ENCODE measurements around the gene GRIK4.

GRIK4 gene

DNA sequence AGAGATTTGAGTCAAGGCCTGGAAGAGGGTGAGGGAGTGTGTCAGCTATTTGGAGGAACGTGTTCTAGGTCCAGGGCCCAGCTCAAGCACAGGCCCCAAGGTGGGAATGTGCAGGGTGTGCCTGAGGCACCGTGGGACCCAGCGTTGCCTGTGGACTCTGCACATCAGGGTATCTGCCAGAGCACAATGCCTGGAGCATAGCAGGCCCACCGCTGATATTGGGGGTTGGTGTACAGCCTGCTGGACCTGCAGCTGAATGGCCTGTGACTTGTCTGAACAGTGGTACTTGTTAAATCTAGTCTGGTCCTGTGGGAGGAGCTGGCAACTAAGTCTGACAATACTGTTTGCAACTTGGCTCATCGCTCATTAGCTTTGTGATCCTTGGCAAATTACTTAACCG is 131.7 kb downstream of the GRIK4 start:
- no peak for DNase-seq

DNA sequence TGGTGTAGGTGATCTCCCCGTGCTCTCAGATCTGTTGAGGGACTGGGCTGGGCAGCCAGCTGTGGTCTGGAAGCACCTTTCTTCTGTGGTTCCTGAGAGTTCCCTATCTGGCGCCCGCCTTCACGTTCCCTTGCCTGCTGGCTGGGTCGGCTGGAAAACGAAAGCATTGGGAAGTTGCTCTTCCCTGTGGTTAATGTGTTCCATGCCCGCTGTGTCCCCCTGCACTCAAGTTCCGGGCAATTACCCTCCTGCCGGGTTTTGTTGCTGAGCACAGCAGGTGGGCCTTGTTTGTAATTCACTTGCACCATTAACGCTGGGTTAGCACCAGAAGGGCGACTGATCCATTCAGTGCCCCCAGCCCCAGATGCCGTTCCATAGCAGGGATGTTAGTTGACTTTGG is 134.1 kb downstream of the GRIK4 start:
- DNase-seq: no peak

DNA sequence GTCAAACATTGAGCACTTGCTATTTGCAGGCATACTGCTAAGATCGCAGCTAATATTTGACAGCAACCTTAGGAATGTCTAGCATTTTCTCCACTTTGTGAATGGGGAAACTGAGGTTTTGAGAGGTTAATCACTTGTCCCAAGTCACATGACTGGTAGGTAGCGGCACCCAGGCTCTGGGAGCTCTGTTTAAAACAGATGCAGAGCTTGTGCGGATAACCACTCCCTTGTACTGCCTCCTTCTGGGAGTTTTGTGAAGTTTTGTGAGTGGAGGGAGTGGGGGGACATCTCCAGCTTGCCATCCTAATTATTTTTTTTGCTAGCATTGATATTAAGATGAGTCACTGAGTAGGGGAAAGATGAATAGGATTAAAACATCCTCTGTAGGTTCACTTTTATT is 134.7 kb downstream of the GRIK4 start:
- no peak for DNase-seq

DNA sequence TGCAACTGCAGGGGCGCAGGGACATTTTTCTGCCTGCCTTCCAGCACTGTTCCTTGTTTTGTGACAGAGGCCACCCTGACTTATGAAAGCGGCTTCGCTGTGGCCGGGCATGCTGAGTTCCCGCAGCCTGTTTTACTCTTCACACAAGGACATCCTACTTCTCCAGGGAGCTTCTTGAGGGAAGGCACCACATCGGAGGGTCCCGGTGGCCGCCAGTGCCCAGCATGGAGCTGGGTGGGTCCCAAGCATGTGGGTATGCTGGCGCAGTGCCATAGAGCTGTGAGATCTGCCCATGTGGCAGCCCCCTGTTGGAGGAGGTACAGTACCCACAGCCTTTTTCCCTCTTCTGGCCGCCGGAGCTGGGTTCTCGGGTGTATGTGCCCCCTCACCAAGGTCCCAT is 136.1 kb downstream of the GRIK4 start:
- DNase-seq: no peak

DNA sequence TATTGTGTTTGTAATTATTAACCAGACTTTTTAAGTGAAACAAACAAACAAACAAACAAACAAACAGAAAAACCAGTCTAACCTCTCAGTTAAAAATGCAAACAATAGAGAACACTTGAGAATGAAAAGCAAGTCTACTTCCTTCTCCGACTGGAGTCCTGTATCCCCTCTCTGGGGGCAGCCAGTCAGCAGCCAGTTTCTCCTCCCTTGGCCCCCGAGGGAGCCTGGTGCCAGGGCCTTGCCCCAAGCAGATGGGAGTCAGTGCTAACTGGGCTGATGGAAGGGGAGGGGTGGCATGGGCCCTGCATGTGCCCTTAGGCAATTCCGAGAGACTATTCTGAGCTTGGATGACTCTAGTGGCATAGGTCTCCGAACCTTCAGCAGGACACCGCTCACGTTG is 137.2 kb downstream of the GRIK4 start:
- DNase-seq: no peak

DNA sequence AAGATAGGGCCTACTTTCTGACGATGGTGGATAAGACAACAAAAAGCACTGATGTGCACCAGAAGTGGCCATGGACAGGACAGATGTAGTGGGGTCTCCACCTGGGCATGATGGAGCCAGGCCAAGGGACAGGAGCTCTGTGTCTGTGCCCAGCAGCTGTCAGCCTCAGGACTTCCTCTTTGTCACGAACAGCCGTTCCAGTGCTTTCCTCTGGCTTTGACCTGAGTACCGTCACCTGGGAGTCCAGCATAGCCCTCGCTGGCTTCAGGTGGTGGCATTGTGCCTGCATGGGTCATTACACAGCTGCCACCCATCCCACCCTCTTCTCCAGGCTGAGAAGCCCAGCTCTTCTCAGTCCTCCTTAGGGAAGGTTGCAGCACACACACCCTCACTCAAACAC is 137.8 kb downstream of the GRIK4 start:
- DNase-seq: no peak

DNA sequence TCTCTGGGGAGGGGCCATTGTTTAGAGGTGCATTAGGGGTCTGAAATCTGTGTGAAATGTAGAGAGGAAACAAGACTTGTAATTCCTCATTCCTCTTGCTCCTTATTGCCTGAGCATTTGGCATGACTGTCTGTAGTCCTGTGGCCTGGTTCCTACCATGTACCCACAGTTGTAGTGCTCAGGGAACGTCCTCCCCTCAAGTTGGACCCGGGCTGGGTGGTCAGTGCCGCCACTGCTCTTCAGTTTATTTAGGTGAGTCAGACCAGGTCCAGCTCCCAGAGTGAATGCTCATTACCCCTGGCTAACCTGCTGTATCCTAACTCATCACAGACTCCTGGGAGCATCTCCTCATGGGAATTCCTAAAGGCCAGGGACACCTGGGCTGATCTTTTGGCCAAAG is 139.8 kb downstream of the GRIK4 start:
- DNase-seq: no peak

DNA sequence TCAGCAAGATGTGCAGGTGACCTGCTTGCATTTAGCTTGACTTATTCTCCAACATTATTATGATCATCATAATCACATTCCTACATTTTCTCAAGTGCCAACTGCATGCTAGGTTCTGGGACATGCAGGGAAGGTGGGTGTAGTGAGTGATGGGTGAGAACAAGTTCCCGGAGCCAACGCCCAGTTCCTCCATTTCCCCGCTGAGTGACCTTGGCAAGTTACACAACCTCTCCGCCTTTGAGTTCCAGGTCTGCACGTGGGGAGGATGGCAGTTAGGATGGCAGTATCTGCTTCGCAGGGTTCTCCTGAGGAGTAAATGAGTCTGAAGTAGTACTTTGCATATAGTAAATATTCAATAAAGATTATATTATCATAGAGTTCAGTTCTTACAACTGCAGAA is 140.3 kb downstream of the GRIK4 start:
- no peak for DNase-seq

DNA sequence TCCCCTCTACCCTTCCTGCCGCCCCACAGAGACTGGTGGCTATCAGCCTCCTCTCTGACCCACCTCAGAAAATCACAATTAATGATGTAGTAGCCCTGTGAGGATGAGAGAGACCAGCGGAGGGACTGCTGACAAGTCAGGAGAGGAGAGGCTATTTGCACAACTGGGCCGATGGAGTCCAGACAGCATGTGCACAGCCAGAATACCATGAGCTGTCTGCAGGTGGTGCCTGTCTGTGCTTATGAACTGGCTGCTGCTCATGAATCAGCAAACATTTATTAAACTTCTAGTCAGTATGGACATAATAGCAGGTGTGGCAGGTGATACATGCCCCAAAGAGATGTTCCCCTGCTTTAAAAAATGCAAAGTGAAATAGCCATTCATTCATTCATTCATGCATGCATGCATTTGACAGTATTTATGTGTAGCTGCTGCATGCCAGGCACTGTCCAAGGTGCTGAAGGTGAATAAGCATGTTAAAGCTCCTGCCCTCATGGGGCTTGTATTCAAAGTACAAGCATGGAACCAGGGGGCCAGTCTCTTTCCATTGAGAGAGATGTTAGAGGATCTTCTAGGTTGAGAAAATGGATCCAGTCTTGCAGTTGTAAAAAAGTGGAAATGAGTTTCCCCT is 141.3 kb downstream of the GRIK4 start:
- no peak for DNase-seq

DNA sequence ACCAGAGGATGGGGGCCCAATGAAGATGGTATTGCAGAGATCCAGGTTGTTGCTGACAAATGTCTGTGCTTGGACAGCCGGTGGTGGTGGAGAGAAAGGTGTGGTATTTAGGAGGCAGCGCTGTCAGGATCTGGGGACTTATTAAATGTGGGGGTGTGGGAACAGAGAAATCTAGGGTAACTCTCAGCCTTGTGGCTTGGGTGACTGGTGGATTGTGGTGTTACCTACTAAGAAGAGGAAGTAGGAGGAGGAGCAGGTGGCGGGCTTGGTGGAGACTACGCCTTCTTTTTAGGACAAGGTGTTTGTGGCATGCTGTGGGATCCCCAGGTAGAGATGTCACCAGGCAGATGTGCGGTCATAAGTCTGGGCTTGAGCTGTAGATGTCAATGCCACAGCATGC is 144.0 kb downstream of the GRIK4 start:
- DNase-seq: no peak

DNA sequence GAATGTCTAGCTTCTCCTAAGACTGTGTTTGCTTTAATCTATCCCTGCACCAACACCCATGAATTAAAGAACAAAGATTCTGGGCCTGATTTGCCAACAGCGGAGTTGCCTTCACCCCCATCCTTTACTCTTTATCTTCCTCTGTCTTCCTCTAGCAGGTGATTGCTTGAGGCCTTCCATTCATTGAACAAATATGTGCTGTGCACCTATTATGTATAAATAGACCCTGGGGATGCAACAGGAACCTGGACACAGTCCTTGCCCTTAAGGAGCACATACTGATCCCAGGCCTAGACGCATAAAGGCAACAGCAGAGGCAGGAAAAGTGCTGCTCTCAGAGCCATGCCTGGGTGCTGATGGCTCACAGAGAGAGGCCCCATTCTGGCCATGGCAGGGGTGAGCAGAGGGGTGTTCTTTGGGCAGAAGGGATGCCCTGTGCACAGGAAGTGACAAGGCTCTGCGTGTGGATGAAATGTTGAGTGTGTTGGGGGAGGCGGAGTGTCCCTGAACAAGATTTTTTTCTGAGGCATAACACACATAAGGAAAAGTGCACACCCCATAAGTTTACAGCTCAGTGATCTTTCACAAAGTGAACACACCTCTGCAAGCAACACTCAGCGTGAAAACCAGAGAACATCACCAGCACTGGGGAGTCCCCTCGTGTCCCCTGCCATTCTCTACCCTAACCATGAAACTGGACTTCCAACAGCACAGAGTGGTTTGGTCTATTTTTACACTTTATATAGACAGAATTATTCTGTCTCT is 145.9 kb downstream of the GRIK4 start:
- DNase-seq: no peak

DNA sequence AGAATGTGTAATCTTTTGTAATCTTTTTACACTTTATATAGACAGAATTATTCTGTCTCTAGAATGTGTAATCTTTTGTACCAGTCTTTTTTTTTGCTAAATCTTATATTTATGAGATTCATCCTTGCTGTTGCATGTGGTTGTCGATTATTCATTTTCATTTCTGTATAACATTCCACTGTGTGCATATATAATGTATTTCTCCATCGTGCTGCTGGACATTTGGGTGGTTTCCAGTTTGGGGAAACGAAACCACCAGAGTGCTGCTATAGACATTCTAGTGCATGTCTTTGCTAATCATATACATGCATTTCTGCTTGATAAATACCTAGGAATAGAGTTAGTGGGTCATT is 146.5 kb downstream of the GRIK4 start:
- no peak for DNase-seq

DNA sequence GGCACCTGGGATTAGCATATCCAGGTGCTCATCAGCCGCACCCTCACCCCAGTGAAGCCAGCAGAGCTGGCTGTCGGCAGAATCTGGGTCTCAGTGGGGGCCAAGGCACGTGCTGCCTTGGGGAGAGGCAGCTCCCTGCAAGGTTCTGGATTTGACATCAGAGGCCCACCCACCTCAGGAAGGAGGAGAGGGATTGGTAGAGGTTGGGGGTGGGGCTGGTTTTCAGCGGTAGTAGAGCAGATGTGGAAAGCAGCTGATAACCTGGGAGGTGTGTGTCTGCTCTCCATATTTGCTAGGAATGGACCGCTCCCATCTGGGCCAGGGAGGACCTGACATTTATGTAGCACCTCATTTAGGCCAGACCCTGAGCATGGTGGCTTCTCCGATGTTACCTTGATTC is 147.5 kb downstream of the GRIK4 start:
- no peak for DNase-seq

DNA sequence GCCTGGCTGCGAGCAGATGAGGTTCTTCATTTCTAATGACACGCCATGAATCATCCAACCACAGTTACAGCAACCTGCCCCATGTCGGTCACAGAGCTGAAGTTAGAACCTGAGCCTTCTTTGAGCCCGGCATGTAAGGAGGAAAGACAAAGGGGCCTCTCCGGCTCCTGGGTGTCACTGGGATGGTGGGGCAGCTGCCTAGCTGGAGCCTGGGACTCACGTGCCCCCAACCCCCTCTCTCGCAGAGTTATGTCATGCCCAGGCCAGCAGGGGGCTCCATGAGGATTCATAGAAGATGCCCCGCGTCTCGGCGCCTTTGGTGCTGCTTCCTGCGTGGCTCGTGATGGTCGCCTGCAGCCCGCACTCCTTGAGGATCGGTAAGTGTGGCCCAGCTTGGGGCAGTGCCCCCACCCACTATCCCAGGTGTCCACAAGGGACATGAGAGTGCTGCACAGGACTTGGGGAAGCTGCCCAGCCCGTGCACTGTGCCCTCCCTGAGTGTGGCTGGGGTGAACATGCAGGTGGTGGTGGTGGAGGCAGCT is 148.5 kb downstream of the GRIK4 start:
- DNase-seq: no peak

DNA sequence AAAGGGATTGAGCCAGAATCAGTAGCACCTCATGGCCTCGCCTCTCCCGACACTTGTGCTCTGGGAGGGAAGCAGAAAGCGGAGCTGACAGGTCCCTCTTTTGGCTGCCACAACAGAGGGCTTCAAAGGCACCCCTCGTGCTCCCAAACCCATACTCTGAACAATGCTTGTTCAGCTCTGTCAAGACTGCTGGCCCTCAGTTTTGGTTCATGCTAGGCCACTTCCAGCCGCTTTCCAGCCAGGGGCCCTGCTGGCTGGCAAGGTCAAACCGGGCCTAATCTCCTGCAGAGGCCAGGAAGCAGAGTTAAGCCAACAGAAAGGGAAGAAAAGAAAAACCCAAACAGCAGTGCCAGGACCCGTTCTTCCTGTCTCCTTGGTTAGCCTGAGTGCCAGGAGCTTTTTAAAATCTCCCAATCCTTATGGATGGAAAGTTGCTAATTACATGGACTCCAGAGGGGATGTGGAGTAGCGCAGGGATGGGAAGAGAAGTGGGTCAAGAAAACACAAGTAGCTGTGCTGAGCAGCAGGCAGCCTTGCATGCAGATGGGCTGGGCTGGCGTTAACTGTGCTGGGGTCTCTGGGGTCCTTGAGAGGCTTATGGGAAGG is 150.6 kb downstream of the GRIK4 start:
- no peak for DNase-seq

DNA sequence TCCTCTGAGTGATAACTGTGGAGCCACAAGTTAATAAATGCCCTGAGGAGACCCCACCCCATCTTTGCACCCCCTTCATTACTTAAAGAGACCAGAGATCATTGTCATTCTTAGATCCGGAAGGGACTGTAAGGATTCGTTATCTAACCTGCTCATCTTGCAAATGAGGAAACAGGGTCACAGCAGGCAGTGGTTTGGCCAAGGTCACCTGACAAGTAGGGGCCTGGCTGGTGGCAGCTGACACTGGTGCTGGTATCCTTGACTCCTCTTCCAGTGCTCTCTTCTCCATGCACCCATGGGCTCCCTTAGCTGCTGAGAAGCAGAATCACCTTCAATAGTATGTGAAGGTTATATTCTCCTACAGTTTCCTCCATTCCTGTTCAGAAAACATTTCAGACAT is 151.6 kb downstream of the GRIK4 start:
- no peak for DNase-seq

DNA sequence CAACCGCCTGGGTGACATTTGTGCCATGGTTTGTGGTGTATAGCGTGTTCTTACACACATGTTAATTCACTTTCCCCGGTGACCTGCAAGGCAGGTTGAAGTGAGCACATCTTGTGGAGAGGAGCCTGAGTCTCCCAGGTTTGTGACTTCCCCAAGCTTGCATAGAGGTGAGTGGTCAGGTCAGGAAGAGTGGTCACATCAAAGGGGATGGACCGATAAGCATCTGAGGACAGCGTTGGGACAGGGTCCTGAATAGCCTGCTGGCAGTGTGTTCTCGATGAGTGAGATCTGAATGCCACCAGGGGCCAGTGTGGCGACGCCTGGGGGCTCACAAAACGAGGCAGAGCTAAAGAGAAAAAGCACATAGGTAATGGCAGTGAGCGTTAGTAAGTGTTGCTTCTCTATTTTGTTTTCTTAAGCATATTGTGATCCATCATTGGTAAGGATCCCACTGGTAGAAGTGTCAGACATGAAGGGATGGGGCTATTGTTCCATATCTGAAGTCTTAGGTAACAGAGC is 154.6 kb downstream of the GRIK4 start:
- DNase-seq: no peak

DNA sequence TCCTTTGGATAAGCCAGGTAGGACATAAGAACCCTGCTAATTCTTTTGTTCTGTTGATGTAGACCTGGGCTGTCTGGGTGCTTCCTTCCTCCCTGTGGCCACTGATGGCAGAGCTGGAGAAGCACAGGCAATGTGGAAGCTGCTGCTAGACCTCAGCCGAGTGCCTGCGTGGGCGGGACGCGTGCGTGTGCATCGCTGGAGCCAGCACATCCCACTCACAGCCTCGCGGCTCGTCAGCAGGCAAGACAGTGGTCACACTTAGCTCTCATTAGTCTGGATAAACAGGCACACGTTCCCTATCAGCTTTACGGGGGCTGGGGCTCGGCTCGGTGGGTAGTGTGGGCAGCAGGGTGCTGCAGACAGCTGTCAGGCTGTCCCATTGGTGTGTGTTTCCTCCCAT is 155.7 kb downstream of the GRIK4 start:
- no peak for DNase-seq

DNA sequence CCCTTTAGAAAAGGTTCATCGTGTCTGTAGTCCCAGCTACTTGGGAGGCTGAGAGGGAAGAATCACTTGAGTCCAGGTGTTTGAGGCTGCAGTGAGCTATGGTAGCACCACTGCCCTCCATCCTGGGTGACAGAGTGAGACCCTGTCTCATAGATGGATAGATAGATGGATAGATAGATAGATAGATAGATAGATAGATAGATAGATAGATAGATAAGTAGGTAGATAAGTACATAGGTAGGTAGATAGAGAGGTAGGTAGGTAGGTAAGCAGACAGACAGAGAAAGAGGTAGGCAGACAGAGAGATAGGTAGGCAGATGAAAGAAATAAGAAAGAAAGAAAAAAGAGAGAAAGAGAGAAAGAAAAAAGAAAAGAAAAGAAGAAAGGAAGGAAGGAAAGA is 156.4 kb downstream of the GRIK4 start:
- DNase-seq: no peak

DNA sequence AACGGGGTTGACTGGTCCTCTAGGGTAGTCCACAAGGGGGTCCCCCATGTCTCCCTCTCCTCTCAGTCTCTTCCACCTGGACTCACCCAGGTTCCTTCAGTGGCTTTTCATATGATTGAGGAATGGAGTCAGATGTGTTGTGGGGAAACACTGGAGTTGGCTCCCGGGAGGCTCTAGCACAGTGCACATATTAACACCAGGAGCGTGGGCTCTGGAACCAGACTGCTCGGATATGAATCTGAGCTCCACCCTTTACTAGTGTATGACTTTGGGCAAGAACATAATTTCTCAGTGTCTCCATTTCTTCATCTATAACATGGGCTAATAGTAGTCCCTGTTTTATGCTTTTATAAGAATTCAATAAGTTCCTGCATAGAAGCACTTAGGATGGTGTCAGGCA is 157.0 kb downstream of the GRIK4 start:
- DNase-seq: no peak

DNA sequence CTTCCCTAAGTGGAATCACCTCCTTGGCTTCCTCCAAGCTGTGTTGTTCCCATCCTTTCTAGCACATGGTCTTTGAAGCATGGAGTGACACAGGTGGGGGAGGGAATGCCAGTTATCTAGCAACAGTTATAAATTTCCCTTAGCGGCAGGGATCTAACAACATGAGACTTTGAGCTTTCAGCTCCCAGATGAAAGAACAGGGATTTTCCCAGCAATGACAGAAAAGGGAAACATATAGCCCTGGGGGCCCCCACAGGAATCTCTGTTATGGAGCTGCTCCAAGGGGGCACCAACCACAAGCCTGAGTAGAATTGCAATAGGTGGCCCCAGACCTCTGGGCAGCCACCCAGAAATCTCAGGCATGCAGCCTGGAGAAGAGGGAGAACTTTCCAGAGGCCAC is 163.0 kb downstream of the GRIK4 start:
- DNase-seq: no peak

DNA sequence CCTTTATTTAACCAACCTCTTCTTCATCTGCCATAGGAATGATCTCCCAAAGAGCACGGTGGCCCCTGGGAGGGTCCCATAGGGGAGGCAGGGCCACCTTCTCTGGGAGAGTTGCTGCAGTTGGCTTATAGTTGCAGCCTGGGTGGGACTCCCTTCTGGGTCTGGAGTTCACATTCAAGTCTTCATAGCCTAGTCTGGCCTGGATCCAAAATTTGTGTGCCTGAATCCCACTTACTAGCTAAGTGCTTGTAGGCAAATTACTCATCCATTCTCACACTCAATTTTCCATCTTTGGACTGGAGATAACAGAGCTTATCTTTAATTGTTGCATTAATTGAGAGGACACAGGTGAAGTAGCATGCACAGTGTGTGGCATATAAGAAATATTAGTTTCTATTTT is 163.6 kb downstream of the GRIK4 start:
- no peak for DNase-seq

DNA sequence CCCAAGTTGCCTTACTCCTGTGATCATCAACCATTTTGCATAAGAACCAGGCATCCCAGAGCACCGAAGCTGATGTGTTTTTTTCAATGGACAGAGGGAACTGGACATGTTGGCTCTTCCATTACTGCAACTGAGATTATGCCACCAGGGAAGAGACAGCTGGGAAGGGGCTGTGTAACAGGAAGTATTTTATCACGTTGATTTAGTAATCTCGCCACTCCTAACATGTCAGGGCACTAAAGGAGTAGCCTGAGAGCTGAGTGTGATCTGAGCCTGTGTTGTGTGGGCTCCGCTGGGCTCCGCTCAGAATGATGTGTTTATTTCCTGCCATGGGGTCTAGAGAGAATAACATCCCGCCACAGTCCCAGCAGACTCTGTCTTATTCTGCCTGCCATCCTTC is 165.4 kb downstream of the GRIK4 start:
- DNase-seq: no peak

DNA sequence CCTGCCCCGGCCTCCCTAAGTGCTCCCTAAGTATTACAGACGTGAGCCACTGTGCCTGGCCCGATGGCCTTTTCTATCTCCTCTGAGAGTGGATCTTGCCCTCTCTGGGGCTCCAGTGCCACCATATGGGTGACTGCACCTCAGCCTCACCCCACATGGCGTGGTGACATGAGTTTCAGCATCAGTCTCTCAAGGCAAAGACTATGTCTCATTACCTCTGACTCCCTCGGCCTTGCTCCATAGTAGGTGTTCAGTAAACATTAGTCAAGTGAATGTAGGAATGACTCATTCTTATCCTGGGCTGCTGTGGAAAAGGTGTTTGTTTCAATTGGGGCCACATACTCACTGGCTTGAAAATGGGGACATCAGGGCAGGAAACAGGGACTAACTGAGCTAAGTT is 168.8 kb downstream of the GRIK4 start:
- DNase-seq: no peak

Measured in activated CD4-positive, alpha-beta T cell treated with anti-CD3 and anti-CD28 coated beads, Interleukin-2, amount 50 U/mL, for 1 hour (primary cell).